ENCODE measurements around the gene FLYWCH2. TPM values are rescaled to one million over a fixed set of nuclear protein-coding genes. Genes with fewer than 3 reads are reported as not detected.

FLYWCH2 gene
- total RNA-seq, 2 experiments from 2014 or later, result 18.9 to 19.3 TPM

- Mint-ChIP-seq H3K4me3 (peak overlapping the region; percentile 67), H3K4me1 (ENCODE audit: low read depth) (peaks cover 35% of the 10 kb centered on the region), H3K36me3 (ENCODE audit: low read depth) (no peaks in the 10 kb centered on the region), H3K27me3 (no peaks in the 10 kb centered on the region), H3K27ac (peak overlapping the region; percentile 92), H3K9me3 (peaks cover 2% of the 10 kb centered on the region)
- DNase-seq, result peak; percentile 20
- TF ChIP-seq, protein P1, sequence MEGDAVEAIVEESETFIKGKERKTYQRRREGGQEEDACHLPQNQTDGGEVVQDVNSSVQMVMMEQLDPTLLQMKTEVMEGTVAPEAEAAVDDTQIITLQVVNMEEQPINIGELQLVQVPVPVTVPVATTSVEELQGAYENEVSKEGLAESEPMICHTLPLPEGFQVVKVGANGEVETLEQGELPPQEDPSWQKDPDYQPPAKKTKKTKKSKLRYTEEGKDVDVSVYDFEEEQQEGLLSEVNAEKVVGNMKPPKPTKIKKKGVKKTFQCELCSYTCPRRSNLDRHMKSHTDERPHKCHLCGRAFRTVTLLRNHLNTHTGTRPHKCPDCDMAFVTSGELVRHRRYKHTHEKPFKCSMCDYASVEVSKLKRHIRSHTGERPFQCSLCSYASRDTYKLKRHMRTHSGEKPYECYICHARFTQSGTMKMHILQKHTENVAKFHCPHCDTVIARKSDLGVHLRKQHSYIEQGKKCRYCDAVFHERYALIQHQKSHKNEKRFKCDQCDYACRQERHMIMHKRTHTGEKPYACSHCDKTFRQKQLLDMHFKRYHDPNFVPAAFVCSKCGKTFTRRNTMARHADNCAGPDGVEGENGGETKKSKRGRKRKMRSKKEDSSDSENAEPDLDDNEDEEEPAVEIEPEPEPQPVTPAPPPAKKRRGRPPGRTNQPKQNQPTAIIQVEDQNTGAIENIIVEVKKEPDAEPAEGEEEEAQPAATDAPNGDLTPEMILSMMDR (IDR thresholded peaks at IDR 0.05), result no peak
- CTCF ChIA-PET, result interaction anchor here (0.8 to 4.7 kb wide), 6 partner anchors 12 to 65 kb away, joined by 3 to 42 read pairs (median 4); no protein-coding TSS in a partner anchor
- POLR2A ChIA-PET, result interaction anchor here (0.7 to 2.0 kb wide), 4 partner anchors 20 to 41 kb away, joined by 3 to 9 read pairs (median 4); no protein-coding TSS in a partner anchor
- intact Hi-C loops (cut with micrococcal nuclease), result no loop called here
- no peak for ATAC-seq
Observed at GRCh38 chr16:2841606-2842339, 41.2 kb upstream of the FLYWCH2 start.

DNA sequence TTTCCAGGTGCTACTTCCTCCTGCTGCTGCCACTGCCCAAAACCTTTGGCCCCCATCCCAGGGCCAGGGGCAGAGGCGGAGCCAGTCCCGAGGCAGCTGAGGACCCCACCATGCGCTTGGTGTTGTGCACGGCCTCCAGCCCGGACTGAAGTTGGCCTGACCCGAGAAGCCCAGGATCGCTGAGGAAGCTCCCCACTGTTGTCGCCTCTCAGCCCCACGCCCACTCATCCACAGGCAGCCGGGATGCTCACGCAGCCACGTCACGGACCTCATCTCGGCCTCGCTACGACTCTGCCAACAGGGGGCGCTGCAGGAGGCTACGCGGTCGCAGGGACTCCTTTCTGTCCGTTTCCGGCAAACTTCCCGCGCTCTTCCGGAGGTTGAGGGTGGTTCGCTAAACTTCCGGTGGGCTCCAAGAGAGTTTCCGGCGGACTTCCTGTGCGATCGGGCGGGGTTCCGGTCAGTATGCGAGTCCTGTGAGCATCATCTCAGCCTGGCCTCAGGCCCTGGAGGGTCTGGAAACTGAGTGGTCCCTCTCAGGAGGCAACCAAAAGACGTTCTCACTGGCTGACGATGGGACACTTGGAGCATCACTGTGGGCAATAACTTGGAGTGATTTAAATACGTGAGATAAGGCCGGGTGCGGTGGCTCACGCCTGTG, 40.5 kb upstream of the FLYWCH2 start:
- Mint-ChIP-seq H3K36me3 (ENCODE audit: low read depth) (no peaks in the 10 kb centered on the region), H3K9me3 (peaks cover 2% of the 10 kb centered on the region), H3K4me1 (ENCODE audit: low read depth) (peaks cover 42% of the 10 kb centered on the region), H3K4me3 (peak overlapping the region; percentile 67), H3K27ac (peak overlapping the region; percentile 92), H3K27me3 (no peaks in the 10 kb centered on the region)
- ChIA-PET CTCF (interaction anchor here (0.8 to 4.7 kb wide), 6 partner anchors 12 to 64 kb away, joined by 3 to 42 read pairs (median 4); no protein-coding TSS in a partner anchor), POLR2A (interaction anchor here (0.7 to 2.0 kb wide), 4 partner anchors 19 to 40 kb away, joined by 3 to 9 read pairs (median 4); no protein-coding TSS in a partner anchor)
- TF ChIP-seq, protein P1 (IDR thresholded peaks at IDR 0.05), result peak; percentile 97
- peak; percentile 89 for DNase-seq
- intact Hi-C loops (cut with micrococcal nuclease), result no loop called here
- ATAC-seq, result peak; percentile 61

- intact Hi-C loops (cut with micrococcal nuclease), result no loop called here
- no peak for ATAC-seq
- H3K27me3 Mint-ChIP-seq, result no peaks in the 10 kb centered on the region
- H3K9me3 Mint-ChIP-seq, result peaks cover 2% of the 10 kb centered on the region
- peaks cover 43% of the 10 kb centered on the region for H3K4me1 Mint-ChIP-seq (ENCODE audit: low read depth)
- POLR2A ChIA-PET, result interaction anchor here (2.0 kb wide), 1 partner anchor 25 kb away, joined by 9 read pairs; no protein-coding TSS in a partner anchor
- CTCF ChIA-PET, result interaction anchor here (1.1 to 4.7 kb wide), 4 partner anchors 11 to 76 kb away, joined by 3 to 42 read pairs (median 15); no protein-coding TSS in a partner anchor
- H3K27ac Mint-ChIP-seq, result no peak overlapping the region
- no peak overlapping the region for H3K4me3 Mint-ChIP-seq
- no peaks in the 10 kb centered on the region for H3K36me3 Mint-ChIP-seq (ENCODE audit: low read depth)
- no peak for DNase-seq
- TF ChIP-seq, protein P1 (IDR thresholded peaks at IDR 0.05), result no peak
Observed at GRCh38 chr16:2843526-2843925, 39.5 kb upstream of the FLYWCH2 start.

DNA sequence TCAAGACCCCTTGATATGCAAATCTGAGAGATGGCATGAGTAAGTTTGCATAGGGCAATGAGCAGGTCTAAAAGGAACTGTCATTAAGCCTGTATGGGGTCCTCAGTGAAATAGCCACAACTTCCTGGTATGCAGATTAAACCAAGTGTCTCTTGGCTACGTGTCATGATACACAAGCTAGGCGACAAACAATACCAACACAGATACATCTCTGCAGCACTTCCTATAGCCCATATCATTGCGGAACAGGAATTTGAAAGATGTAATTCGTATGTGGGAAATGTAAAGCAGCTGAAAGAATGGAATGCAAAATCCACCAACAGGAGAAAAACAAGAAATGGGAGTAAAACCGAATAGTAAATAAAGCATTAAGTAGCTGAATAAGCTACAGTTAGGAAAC, 37.9 kb upstream of the FLYWCH2 start:
- TF ChIP-seq, protein P1 (IDR thresholded peaks at IDR 0.05), result no peak
- no peak for DNase-seq
- Mint-ChIP-seq H3K27ac (no peak overlapping the region), H3K4me1 (ENCODE audit: low read depth) (peaks cover 36% of the 10 kb centered on the region), H3K36me3 (ENCODE audit: low read depth) (no peaks in the 10 kb centered on the region), H3K9me3 (peaks cover 2% of the 10 kb centered on the region), H3K27me3 (peaks cover 7% of the 10 kb centered on the region), H3K4me3 (no peak overlapping the region)
- CTCF ChIA-PET, result interaction anchor here (1.0 to 4.7 kb wide), 5 partner anchors 9 to 125 kb away, joined by 3 to 42 read pairs (median 4); no protein-coding TSS in a partner anchor
- POLR2A ChIA-PET, result interaction anchor here (1.1 kb wide), 2 partner anchors 23 to 78 kb away, joined by 3 to 5 read pairs; no protein-coding TSS in a partner anchor
- intact Hi-C loops (cut with micrococcal nuclease), result no loop called here
- ATAC-seq, result no peak

Measured in activated CD8-positive, alpha-beta T cell treated with anti-CD3 and anti-CD28 coated beads for 36 hours (primary cell).